ENCODE results near the gene STX11.
"Not testable (repeated sequence)": the region's sequence is repeated elsewhere in the genome, so short reads cannot be mapped to it uniquely, and the experiment has no call there.

STX11 gene

GRCh38 chr6:144123836-144124235, 26.5 kb upstream of the STX11 start:
- no peak for DNase-seq (ENCODE audit: extremely low spot score)
- POLR2A ChIA-PET, result no interaction called here
- CTCF ChIA-PET, result no interaction called here
- no peak for TF ChIP-seq ARNT (IDR thresholded peaks at IDR 0.05)
- no peak for TF ChIP-seq PKNOX1 (IDR thresholded peaks at IDR 0.05)
- TF ChIP-seq ELF4 (IDR thresholded peaks at IDR 0.05), result no peak
- no peak for TF ChIP-seq TARDBP (IDR thresholded peaks at IDR 0.05)
- TF ChIP-seq BHLHE40 (IDR thresholded peaks at IDR 0.05; ENCODE audit: borderline replicate concordance), result no peak
- no peak for TF ChIP-seq NFRKB (IDR thresholded peaks at IDR 0.05)
- TF ChIP-seq FOXA1 (IDR thresholded peaks at IDR 0.05), result no peak
- no peak for TF ChIP-seq CTBP1 (IDR thresholded peaks at IDR 0.05; ENCODE audit: borderline replicate concordance)
- TF ChIP-seq FOXK2 (IDR thresholded peaks at IDR 0.05), result no peak
- no peak for TF ChIP-seq ZNF384 (IDR thresholded peaks at IDR 0.05)
- no peak for TF ChIP-seq SUZ12 (IDR thresholded peaks at IDR 0.05)
- no peak for TF ChIP-seq FOXM1 (IDR thresholded peaks at IDR 0.05; ENCODE audit: borderline replicate concordance)
- TF ChIP-seq L3MBTL2 (conservative IDR thresholded peaks at IDR 0.05), result no peak
- TF ChIP-seq HDGF (IDR thresholded peaks at IDR 0.05; ENCODE audit: borderline replicate concordance), result no peak
- TF ChIP-seq SP1 (IDR thresholded peaks at IDR 0.05), result no peak
- no peak for TF ChIP-seq LEF1 (IDR thresholded peaks at IDR 0.05; ENCODE audit: borderline replicate concordance)

- ChIA-PET POLR2A (no interaction called here), CTCF (interaction anchor here (0.7 kb wide), 1 partner anchor 1268 kb away, joined by 3 read pairs; no protein-coding TSS in a partner anchor)
- no peak for DNase-seq (ENCODE audit: extremely low spot score)
- TF ChIP-seq ARNT (IDR thresholded peaks at IDR 0.05) (no peak), ZNF384 (IDR thresholded peaks at IDR 0.05) (no peak)
Observed at GRCh38 chr6:144127097-144127496, 23.2 kb upstream of the STX11 start.

DNA sequence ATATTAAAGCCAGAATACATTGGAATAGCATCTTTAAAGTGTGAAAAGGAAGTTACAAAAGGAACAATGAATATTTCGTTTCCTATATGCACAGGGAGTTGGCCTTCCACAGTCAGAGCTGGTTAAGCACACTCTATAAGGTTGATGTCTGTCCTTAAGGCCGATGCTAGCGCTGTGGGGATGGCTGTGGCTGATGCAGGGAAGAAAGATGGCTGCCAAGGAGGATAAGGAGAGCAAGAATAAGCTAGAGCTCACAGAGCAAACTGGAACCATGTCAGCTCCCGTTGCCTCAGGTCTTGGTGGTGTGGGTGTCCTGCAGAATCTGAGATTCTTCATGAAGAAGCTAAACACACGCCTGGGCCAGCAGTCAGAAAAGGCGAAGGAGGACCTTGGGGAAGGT, 20.8 kb upstream of the STX11 start:
- ChIA-PET POLR2A (no interaction called here), CTCF (no interaction called here)
- no peak for DNase-seq (ENCODE audit: extremely low spot score)
- TF ChIP-seq L3MBTL2 (conservative IDR thresholded peaks at IDR 0.05), result no peak

GRCh38 chr6:144131248-144131709, 19.0 kb upstream of the STX11 start:
- TF ChIP-seq TARDBP (IDR thresholded peaks at IDR 0.05) (no peak), LEF1 (IDR thresholded peaks at IDR 0.05; ENCODE audit: borderline replicate concordance) (no peak), SP1 (IDR thresholded peaks at IDR 0.05) (no peak), NFRKB (IDR thresholded peaks at IDR 0.05) (no peak), BHLHE40 (IDR thresholded peaks at IDR 0.05; ENCODE audit: borderline replicate concordance) (no peak), FOXM1 (IDR thresholded peaks at IDR 0.05; ENCODE audit: borderline replicate concordance) (no peak), L3MBTL2 (conservative IDR thresholded peaks at IDR 0.05) (no peak), ARNT (IDR thresholded peaks at IDR 0.05) (no peak), CTBP1 (IDR thresholded peaks at IDR 0.05; ENCODE audit: borderline replicate concordance) (no peak), FOXA1 (IDR thresholded peaks at IDR 0.05) (no peak), ZNF384 (IDR thresholded peaks at IDR 0.05) (no peak), PKNOX1 (IDR thresholded peaks at IDR 0.05) (no peak), HDGF (IDR thresholded peaks at IDR 0.05; ENCODE audit: borderline replicate concordance) (no peak), SUZ12 (IDR thresholded peaks at IDR 0.05) (no peak), ELF4 (IDR thresholded peaks at IDR 0.05) (no peak), FOXK2 (IDR thresholded peaks at IDR 0.05) (no peak)
- CTCF ChIA-PET, result no interaction called here
- POLR2A ChIA-PET, result no interaction called here
- DNase-seq (ENCODE audit: extremely low spot score), result no peak

- CTCF ChIA-PET; DNase-seq (ENCODE audit: extremely low spot score); POLR2A ChIA-PET: not testable (repeated sequence)
Observed at GRCh38 chr6:144132167-144132690, 18.1 kb upstream of the STX11 start.

DNA sequence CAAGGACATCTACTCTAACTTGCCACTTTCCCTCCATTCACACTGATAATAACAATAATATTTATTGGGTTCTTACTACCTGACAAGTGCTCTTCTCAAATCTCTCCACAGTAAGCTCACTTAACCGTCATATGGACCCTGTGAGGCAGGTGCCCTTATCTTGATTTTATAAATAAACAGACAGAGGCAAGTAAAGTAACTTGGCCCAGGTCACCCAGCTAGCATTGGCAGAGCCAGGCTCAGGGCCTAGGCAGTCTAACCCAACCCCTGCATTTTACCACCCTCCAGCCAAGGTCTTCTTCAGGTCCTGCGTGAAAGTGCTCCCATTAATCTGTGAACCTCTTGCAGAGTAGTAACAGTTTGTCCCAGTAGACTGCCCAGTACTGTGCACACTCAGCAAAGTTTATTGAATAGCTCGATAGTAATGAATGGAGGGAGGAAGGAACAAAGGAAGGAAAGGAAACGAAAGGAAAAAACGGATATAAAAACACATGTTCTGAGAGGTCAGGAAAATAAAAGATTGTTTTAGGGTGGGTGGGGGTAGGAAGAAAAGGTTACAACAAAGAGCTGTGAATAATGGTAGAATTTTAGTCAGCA, 17.0 kb upstream of the STX11 start:
- no peak for TF ChIP-seq PKNOX1 (IDR thresholded peaks at IDR 0.05)
- POLR2A ChIA-PET, result no interaction called here
- no peak for DNase-seq (ENCODE audit: extremely low spot score)
- CTCF ChIA-PET, result no interaction called here

GRCh38 chr6:144134176-144134575, 16.1 kb upstream of the STX11 start:
- TF ChIP-seq LEF1 (IDR thresholded peaks at IDR 0.05; ENCODE audit: borderline replicate concordance), result no peak
- no peak for TF ChIP-seq ELF4 (IDR thresholded peaks at IDR 0.05)
- POLR2A ChIA-PET, result no interaction called here
- DNase-seq (ENCODE audit: extremely low spot score), result no peak
- CTCF ChIA-PET, result no interaction called here

DNA sequence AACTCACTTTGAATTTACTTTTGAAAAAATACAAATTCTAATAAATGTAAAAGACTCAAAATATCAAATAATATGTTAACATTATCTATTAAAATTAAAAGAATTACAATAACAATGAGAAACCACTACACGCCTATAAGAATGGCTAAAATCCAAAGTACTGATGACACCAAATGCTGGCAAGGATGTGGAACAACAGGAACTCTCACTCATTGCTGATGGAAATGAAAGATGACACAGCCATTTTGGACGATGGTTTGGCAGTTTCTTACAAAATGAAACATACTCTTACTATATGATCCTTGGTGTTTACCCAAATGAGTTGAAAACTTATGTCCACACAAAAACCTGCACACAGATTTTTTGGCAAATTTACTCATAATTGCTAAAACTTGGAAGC, 15.6 kb upstream of the STX11 start:
- POLR2A ChIA-PET, result no interaction called here
- TF ChIP-seq HDGF (IDR thresholded peaks at IDR 0.05; ENCODE audit: borderline replicate concordance) (no peak), LEF1 (IDR thresholded peaks at IDR 0.05; ENCODE audit: borderline replicate concordance) (no peak), FOXA1 (IDR thresholded peaks at IDR 0.05) (no peak), NFRKB (IDR thresholded peaks at IDR 0.05) (no peak), SUZ12 (IDR thresholded peaks at IDR 0.05) (no peak)

More for the DNA sequence above, 15.6 kb upstream of the STX11 start:
- no peak for DNase-seq (ENCODE audit: extremely low spot score)
- CTCF ChIA-PET, result no interaction called here

Data from HEK293T (cell line).